ENCODE measurements around the gene SLC25A11. TPM values are rescaled to one million over a fixed set of nuclear protein-coding genes. Genes with fewer than 3 reads are reported as not detected.

SLC25A11 gene
- polyA plus RNA-seq, 1 of the 3 experiments (the other 2 are of a cell fraction): 82.8 TPM

- Histone ChIP-seq H4K20me1 (ENCODE audit: insufficient read depth) (peaks cover 14% of the 10 kb centered on the region), H3K4me2 (peak overlapping the region; percentile 98), H3K9me2 (no peaks in the 10 kb centered on the region), H3K36me3 (replicated peaks in 1 of 2; ENCODE audit: control insufficient read depth in 1 of 2, insufficient read depth in 2 of 2, low read length in 1 of 2) (peaks cover 26 to 30% of the 10 kb centered on the region in 2 experiments), H2AFZ (ENCODE audit: low read depth) (peak overlapping the region; percentile 69; the same call in 1 of the 2 replicates), H3K9me3 (no peaks in the 10 kb centered on the region), H3K9ac (peak overlapping the region; percentile 83), H3K79me2 (ENCODE audit: insufficient read depth) (peaks cover 58% of the 10 kb centered on the region), H3K27ac (ENCODE audit: low read depth in 2 of 2, low read length in 1 of 2) (peak overlapping the region; percentile 94 to 98), H3F3A (replicated peaks; ENCODE audit: insufficient read depth) (peaks cover 38% of the 10 kb centered on the region), H3K27me3 (ENCODE audit: insufficient read depth) (no peaks in the 10 kb centered on the region), H3K4me3 (ENCODE audit: low read depth in 2 of 2, low read length in 1 of 2) (peak overlapping the region; percentile 80 to 86), H3K4me1 (ENCODE audit: control insufficient read depth in 1 of 2, insufficient read depth in 2 of 2, low read depth in 1 of 2, low read length in 1 of 2) (peaks cover 13 to 24% of the 10 kb centered on the region in 2 experiments; a peak in 2 of 4 replicates)
- 1% methylated on average over 10 of the region's 16 CpGs for WGBS (ENCODE audit: low lambda C conversion rate)
- ChIA-PET CTCF (interaction anchor here (0.9 to 3.9 kb wide), 6 partner anchors 28 to 122 kb away, joined by 3 to 29 read pairs (median 4); partner anchors contain the start of genes CHRNE and SPAG7), POLR2A (interaction anchor here (0.9 to 2.0 kb wide), 5 partner anchors 12 to 31 kb away, joined by 3 to 35 read pairs (median 16); partner anchors contain the start of genes ENO3 and SPAG7)
- no peak for TF ChIP-seq TEAD4 (IDR thresholded peaks at IDR 0.05; ENCODE audit: borderline replicate concordance, insufficient read depth)
- TF ChIP-seq, protein P1, sequence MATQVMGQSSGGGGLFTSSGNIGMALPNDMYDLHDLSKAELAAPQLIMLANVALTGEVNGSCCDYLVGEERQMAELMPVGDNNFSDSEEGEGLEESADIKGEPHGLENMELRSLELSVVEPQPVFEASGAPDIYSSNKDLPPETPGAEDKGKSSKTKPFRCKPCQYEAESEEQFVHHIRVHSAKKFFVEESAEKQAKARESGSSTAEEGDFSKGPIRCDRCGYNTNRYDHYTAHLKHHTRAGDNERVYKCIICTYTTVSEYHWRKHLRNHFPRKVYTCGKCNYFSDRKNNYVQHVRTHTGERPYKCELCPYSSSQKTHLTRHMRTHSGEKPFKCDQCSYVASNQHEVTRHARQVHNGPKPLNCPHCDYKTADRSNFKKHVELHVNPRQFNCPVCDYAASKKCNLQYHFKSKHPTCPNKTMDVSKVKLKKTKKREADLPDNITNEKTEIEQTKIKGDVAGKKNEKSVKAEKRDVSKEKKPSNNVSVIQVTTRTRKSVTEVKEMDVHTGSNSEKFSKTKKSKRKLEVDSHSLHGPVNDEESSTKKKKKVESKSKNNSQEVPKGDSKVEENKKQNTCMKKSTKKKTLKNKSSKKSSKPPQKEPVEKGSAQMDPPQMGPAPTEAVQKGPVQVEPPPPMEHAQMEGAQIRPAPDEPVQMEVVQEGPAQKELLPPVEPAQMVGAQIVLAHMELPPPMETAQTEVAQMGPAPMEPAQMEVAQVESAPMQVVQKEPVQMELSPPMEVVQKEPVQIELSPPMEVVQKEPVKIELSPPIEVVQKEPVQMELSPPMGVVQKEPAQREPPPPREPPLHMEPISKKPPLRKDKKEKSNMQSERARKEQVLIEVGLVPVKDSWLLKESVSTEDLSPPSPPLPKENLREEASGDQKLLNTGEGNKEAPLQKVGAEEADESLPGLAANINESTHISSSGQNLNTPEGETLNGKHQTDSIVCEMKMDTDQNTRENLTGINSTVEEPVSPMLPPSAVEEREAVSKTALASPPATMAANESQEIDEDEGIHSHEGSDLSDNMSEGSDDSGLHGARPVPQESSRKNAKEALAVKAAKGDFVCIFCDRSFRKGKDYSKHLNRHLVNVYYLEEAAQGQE (IDR thresholded peaks at IDR 0.05; ENCODE audit: low read depth, low read length): no peak
- TF ChIP-seq FOXJ3 (CRISPR knock-in tag; IDR thresholded peaks at IDR 0.05): no peak
- no peak for TF ChIP-seq FOSL2 (IDR thresholded peaks at IDR 0.05; ENCODE audit: borderline replicate concordance, low read depth)
- no peak for TF ChIP-seq CTCF (IDR thresholded peaks at IDR 0.05)
- no peak for TF ChIP-seq EP300 (IDR thresholded peaks at IDR 0.05; ENCODE audit: borderline replicate concordance in 1 of 2, low read depth in 1 of 2, low read length in 1 of 2)
- no peak for TF ChIP-seq SIN3A (IDR thresholded peaks at IDR 0.05; ENCODE audit: borderline replicate concordance, low read depth, low read length)
- TF ChIP-seq, protein P2, sequence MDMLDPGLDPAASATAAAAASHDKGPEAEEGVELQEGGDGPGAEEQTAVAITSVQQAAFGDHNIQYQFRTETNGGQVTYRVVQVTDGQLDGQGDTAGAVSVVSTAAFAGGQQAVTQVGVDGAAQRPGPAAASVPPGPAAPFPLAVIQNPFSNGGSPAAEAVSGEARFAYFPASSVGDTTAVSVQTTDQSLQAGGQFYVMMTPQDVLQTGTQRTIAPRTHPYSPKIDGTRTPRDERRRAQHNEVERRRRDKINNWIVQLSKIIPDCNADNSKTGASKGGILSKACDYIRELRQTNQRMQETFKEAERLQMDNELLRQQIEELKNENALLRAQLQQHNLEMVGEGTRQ (IDR thresholded peaks at IDR 0.05; ENCODE audit: borderline replicate concordance, low read depth, low read length): no peak
- TF ChIP-seq ELF1 (IDR thresholded peaks at IDR 0.05): no peak
- TF ChIP-seq NFIC (IDR thresholded peaks at IDR 0.05; ENCODE audit: borderline replicate concordance): no peak
- no peak for TF ChIP-seq MXI1 (IDR thresholded peaks at IDR 0.05; ENCODE audit: low read depth, low read length)
- TF ChIP-seq SMC3 (IDR thresholded peaks at IDR 0.05; ENCODE audit: low read depth, low read length): no peak
- no peak for TF ChIP-seq TCF12 (IDR thresholded peaks at IDR 0.05)
- no peak for DNase-seq
These were observed 375 bp downstream of the SLC25A11 start for GRCh38 chr17:4939546-4939795.
